Hair follicular keratinocyte (primary cell): ENCODE data around the gene SLC39A3. TPM values are rescaled to one million over a fixed set of nuclear protein-coding genes. Genes with fewer than 3 reads are reported as not detected.

Experiments
- total RNA-seq: library from RNA; depleted of rRNA; stranded (reverse); fragments of >200 nt; gene quantifications from 2 replicates; pipeline ENCODE4 v1.2.3, GENCODE V29; 2015

SLC39A3 gene
- total RNA-seq: 41.8 and 56.8 TPM in 2 replicates

DNA sequence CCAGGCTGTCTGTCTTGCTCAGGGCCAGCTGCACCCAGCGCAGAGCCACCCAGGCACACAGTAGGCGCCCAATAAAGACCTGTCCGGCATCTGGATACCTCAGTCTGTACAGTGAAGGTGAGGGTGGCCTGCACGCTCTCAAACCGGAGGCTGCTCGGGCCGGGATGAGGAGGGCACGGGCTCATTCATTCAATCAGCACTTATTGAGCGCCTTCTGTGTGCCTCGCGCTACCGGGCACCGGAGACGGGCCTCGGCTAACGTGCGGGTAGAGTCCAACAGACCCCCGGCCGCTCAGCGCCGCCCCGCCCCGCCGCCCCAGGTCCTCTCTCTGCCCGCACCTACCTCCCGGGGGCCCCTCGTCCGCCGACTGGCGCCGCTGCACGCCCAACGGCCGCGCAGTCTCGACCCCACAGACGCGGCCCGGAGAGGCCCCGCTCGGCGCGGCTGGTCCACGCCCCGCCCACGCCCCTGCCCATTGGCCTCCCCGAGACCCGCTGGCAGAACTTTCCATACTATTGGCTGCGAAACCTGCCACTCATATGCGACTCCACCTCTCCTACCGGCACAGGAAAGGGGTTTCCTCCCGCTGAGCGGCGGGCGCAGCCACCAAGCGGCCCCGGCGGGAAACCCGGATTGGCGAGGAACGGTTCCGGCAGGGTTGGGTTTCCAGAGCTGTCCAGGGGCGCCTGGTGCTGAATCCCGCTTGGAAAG, at the start of gene SLC39A3:
Gene SLC39A3, minus strand, starts transcription at position 416 of the 712 bp plus-strand sequence. CDS start 2,760 bp downstream, outside the sequence.

DNA sequence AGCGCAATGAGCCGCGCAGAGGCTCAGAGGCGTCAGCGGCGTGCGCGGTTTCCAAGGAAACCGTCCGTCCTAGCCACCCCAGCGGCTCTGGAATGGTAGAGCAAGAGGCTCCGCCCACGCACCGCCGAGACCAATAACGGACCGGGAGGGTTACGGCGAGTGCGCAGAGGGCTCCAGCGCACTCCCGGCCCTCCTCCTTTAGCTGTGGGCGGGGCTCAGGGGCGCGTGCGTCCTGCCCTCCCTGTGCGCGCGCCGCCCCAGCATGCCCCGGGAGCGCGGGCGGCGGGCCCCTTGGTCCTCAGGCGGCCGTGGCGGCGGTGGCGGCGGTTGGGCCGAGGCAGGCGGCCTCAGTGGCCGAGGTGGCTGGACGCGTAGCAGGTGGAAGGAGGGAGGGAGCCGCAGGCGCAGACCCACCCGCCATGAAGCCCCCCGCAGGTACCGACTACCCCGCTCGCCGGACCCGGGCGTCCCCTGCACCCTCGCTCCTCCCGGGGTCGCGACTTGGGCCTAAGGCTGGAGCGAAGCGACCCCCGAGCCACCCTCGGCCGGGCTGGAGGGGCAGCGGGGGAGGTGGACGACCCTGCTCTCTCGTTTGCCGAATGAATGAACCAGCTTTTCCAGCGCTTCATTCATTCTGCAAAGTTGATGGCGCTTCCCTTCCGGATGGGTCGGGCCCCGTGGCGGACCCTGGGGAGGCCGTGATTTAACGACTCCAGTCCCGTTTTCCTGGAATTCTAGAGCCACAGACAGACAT, 45.6 kb upstream of the SLC39A3 start, which contains the start of gene THOP1:
Gene THOP1, plus strand, starts transcription at position 260 of the 754 bp plus-strand sequence. Its CDS starts 160 bp downstream, at position 420.

GRCh38 chr19:2782936-2783780, 43.3 kb upstream of the SLC39A3 start, which contains the start of gene SGTA:
Gene SGTA (minus strand): TSS chr19:2783273. CDS start chr19:2769068, 14,205 bp downstream.

DNA sequence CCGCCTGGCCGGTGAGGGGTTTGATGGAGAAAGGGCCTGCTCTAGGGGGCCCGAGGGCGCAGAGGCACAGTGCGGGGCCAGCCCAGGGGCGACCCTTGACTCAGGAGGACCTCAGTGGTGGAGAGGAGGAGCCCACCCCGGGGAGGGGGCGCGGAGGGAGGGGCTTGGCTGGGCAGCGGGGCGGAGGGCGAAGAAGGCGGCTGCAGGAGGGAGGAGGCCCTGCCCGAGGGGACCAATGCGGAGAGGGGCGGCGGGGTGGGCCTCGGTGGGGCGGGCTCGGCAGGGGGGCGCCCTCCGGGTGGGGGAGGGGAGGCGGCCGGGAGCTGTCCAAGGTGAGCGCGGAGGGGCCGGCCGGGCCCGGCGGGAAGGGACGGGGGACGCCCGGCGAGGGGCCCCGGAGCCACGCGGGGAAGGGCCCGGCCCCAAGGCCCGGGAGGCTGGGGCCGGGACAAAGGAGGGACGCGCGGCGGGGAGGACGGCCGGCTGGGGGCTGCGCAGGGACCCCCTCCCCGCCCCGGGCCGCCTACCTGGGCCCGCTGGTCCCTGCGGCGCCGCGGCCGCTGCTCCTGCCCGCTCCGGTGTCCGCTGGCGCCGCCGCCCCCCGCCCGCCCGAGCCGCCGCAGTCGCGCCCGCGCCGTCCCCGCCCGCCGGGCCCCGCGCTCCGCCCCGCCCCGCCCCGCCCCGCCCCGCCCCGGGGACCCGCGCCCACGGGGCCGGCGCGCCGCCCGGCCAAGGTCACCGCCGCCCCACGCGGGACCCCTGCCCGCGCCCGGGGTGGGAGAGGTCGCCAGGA, 18.8 kb downstream of the SLC39A3 start, which contains the start of gene DIRAS1:
Gene DIRAS1, minus strand, starts transcription at position 596 of the 793 bp plus-strand sequence. CDS start 3,566 bp downstream, outside the sequence.

DNA sequence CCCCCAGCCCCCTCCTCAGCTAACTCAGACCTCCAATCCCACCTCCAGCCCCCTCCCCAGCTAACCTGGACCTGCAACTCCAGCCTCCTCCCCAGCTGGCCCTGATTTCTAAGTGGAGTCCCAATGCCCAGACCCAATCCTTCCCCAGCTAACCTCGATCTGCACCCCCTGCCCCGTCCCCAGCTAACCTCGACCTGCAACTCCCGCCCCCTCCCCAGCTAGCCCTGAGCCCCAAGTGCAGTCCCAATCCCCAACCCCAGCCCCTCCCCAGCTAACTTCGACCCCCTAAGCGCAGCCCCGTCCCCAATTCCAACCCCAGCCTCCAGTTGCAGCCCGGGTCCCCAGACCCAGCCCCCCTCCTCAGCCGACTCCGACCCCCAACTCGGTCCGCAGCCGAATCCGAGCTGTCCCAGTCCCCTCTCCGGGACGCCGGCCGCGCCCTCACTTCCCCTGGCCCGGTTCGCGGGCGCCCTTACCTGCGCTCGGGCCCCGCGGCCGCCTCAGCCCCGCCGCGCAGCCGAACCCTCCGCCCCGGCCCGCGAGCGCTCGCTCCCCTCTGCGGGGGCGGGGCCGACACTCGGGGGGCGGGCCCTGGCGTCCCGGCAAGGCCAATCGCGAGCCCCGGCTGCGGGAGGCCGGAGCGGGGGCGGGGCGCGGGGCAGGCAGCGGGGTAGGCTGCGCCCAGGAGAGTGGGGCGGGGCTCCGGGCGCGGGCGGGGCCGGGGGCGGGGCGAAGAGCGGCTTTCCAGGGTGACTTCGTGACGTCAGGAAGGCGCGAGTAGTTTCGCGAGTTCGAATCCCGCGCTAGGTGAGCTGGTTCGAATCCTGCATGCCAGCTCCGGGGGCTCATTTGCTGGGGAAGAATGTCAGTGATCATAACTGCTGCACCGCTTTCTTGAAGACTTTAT, 37.4 kb downstream of the SLC39A3 start, which contains the start of gene GNG7:
Gene GNG7, minus strand, starts transcription at position 525 of the 907 bp plus-strand sequence. CDS start 182,006 bp downstream, outside the sequence.

Other genes with a start within 250 kb of the SLC39A3 start
- not detected in 2 replicates for gene GNG7, start 37.3 kb downstream of the SLC39A3 start, total RNA-seq
- gene DIRAS1, start 18.6 kb downstream of the SLC39A3 start, total RNA-seq: not detected in 2 replicates
- gene SGTA, start 43.3 kb upstream of the SLC39A3 start, total RNA-seq: 60.8 and 84.7 TPM in 2 replicates
- 75.8 and 139 TPM in 2 replicates for gene THOP1, start 45.5 kb upstream of the SLC39A3 start, total RNA-seq
- 1.1 and 1.6 TPM in 2 replicates for gene ZNF554, start 79.9 kb upstream of the SLC39A3 start, total RNA-seq
- 4.2 and 4.9 TPM in 2 replicates for gene ZNF555, start 101.5 kb upstream of the SLC39A3 start, total RNA-seq
- not detected in 2 replicates for gene ZNF556, start 127.3 kb upstream of the SLC39A3 start, total RNA-seq
- gene ZNF57, start 160.9 kb upstream of the SLC39A3 start, total RNA-seq: 4.4 and 6.9 TPM in 2 replicates
- 1.4 and 3.3 TPM in 2 replicates for gene ZNF77, start 205.0 kb upstream of the SLC39A3 start, total RNA-seq
- gene TLE6, start 237.5 kb upstream of the SLC39A3 start, total RNA-seq: not detected in 2 replicates